COR-L47 (cell line): Measurements from ENCODE around the gene NAV2.

Experiments used
- DNase-seq: peaks from one replicate; lab custom pipeline; 2025; lab: John Stamatoyannopoulos, UW

NAV2 gene

DNA sequence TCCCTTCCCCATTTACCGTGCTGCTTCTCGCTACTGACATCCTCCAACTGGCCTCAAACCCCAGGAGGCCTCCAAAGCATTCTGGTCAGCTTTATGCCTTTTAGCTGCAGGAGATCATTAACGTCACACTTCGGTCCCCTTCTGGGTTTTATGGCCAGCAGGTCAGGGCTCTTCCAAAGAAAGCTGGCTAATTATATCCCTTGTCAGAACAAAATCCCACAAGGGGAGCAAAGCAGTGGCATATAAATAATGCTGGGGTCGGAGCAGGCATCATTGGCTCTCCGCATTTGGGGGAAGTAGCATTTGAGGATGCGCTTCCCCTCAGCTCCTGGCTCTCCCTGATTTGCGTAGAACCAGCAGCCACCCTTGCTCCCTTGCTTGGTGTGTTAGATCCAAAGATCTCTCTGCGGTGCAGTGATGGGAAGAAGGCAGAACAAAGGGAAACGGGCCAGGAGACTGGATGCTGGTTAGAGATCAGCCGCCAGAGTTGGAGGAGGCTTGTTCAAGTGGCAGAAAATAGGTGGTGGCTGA lies 330.2 kb downstream of the NAV2 start:
- no peak for DNase-seq

DNA sequence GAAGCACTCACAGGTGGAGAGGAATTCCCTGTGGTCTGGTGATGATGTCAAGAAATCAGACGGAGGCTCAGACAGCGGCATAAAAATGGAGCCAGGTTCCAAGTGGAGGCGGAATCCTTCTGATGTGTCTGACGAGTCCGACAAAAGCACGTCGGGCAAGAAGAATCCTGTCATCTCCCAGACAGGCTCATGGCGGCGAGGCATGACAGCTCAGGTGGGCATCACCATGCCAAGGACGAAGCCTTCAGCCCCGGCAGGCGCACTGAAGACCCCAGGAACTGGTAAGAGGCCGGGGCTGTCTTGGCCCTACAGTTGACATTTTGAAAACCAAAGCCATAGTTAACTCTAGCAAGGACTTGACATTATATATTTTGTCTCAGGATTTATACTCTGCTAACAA lies 331.4 kb downstream of the NAV2 start:
- no peak for DNase-seq

DNA sequence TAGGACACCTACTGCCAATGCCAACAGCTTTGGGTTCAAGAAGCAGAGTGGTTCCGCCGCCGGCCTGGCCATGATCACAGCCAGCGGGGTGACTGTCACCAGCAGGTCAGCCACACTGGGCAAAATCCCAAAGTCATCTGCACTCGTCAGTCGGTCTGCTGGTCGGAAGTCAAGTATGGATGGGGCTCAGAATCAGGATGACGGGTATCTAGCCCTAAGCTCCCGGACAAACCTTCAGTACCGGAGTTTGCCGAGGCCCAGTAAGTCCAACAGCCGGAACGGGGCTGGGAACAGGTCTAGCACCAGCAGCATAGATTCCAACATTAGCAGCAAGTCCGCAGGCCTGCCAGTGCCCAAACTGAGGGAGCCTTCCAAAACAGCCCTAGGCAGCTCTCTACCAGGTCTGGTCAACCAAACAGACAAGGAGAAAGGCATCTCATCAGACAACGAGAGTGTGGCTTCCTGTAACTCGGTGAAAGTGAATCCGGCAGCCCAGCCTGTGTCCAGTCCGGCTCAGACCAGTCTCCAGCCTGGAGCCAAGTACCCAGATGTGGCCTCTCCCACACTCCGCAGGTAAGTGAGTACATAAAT lies 332.6 kb downstream of the NAV2 start:
- DNase-seq, result no peak

DNA sequence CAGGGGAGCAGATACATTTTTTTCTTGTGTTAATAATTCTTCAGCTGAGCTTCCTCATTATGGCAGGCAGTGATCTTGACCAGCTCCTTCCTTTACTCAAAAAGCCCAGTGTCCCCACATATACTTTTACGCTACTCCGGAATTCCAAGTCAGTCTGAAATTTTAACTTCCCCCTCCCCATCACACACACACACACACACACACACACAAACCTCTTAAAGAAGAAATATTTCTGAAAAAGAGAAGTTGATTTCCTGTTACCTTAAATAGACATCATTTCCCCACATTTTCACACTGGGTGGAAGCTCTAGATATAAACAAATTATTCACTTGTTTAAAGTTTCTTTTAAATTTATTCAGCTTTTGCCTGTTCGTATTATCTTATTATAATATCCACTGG lies 333.8 kb downstream of the NAV2 start:
- no peak for DNase-seq

DNA sequence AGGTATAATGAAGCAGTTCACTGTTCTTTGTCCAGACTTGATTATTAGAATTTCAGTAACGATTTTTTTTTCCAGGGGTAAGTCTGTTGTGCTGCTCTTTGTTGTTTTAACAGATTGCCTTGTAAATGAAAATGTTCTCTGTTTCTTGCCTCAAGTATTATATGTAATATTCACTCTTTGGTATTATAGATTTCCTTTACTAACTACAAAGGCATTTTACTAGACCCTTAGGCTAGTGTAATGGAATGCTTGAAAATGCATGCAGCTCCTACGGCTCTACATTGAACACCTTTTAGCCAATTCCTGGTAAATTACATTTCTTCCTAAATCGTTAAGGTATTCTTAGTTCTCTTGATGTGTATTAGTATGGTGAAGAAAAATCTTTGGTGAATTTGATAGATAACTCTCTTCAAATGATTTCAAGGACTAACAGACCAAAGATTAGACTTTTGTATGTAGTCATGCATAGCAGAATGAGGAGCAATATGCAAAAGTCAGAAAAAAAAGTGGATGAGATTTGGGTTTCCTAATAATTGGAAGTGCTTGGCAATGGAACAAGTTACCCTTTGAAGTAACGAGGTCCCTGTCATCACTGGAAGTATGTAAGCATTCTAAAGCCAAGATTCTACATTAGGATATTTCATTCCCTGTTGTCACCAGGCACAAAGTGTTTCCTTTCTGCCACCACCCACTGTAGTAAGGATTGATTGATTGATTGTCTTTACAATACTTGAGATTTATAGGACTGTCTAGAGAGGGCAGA lies 334.6 kb downstream of the NAV2 start:
- no peak for DNase-seq

DNA sequence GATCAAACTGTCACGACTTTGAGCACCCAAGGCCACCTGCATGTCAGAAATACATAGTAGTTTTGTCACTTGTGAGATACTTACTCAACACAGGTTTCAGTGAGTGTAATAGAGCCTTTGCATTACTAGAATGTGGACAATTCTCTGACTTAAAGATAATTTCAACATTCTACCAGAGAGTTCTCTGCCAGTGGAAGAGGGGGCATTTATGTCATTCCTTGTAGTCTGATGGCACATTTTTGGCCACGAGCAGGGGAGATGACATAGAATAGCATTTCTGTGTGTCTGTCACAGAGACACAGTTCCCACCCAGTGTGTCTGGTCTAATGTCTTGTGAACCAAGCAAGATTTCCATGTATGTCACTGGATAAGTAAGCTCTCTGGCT lies 335.1 kb downstream of the NAV2 start:
- DNase-seq, result no peak

DNA sequence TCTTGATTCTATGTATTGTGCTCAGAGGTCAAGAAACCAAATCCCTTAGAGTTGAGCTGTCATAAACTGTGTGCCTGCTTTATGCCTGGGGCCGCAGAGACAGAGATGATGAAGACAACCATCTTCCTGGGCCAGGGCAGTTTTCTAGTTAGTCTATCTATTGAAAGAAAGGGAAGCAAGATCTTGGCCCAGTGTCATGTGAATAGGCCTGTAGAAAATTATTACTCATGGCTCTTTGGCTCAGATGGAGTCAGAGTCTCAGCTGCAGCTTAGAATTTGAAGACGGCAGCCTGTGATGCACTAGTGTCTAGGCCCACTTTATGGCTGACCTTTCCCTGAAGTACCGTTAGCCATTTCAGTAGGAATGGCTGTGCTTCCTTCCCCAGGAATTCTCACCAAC lies 335.6 kb downstream of the NAV2 start:
- no peak for DNase-seq

DNA sequence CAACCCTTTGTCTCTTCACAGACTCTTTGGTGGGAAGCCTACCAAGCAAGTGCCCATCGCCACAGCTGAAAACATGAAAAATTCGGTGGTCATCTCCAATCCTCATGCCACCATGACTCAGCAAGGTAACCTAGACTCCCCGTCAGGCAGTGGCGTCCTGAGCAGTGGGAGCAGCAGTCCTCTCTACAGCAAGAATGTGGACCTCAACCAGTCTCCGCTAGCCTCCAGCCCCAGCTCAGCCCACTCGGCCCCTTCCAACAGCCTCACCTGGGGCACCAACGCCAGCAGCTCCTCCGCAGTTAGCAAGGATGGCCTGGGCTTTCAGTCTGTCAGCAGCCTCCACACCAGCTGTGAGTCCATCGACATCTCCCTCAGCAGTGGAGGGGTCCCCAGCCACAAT lies 336.1 kb downstream of the NAV2 start:
- DNase-seq, result no peak

DNA sequence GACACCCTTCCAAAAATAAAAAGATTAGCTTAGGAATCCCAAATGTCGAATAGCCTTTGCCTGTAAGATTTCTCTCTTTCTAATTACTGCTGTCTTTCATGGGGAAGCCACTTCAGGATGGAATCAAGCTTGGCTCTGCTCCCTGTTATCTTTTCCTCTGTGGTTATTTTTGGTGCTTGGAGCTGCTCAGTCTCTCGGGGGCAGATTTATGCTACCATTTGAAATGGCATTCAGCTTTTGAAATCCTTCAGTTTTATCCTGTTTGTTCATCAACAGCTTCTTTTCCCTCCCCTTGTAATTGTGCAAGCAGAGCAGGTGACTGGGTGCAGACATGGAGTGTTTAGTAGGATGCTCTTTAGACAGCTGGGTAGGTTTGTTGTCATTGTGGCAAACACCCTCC lies 336.6 kb downstream of the NAV2 start:
- no peak for DNase-seq

DNA sequence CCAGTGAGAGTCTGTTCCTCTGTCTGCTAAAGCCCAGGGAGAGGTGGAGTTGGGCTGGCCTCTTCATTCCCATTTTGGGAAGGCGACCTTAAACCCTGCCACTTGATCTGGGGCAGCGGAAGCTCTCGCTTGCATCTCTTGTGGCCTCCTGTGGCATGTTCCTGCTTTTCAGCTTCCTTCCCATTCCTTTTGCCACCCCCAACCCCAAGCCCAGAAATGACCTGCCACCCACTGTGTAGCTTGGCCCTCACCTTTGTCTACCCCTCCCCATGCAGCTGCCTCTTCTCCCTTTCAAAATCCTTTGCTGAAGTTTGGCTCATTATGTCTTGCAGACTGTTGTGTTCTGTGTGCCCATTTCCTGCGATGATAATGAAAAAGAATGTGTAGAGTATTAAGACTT lies 337.4 kb downstream of the NAV2 start:
- no peak for DNase-seq

DNA sequence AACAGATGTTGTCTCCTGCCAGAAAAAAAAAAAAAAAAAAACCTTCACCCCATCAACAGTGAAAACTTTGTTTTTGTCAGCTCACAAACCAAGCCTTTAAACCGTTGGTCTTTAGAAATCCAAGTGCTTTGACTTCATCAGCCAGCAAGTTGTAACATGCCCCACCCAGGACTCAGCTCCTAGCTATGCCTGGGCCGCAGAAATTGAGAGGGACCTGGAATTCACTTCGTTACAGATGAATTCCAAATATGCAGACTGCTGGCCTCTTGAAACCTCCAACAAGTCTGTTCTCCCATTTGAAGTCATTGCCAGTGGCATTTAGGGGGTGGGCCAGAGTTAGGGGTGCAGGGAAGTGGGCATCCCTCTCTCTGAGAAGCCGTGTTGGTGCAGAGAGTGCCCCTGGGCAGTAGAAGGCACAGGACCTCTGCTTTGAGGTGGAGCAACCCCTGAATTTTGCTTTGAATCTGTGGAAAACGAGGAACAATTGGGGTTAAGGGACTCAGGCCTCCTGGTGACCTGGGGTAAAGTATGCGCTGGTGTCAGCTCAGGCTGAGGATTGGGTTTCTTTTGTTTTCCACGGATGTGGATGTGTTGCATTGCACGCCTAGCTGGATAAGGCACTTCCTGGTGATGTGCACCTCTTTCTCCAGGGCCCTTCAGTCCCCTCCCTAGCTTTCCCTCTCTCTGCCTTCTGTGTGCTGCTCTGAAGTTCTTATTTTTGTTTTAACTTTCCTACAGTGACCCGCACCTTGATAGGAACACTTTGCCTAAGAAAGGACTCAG lies 338.1 kb downstream of the NAV2 start:
- no peak for DNase-seq

DNA sequence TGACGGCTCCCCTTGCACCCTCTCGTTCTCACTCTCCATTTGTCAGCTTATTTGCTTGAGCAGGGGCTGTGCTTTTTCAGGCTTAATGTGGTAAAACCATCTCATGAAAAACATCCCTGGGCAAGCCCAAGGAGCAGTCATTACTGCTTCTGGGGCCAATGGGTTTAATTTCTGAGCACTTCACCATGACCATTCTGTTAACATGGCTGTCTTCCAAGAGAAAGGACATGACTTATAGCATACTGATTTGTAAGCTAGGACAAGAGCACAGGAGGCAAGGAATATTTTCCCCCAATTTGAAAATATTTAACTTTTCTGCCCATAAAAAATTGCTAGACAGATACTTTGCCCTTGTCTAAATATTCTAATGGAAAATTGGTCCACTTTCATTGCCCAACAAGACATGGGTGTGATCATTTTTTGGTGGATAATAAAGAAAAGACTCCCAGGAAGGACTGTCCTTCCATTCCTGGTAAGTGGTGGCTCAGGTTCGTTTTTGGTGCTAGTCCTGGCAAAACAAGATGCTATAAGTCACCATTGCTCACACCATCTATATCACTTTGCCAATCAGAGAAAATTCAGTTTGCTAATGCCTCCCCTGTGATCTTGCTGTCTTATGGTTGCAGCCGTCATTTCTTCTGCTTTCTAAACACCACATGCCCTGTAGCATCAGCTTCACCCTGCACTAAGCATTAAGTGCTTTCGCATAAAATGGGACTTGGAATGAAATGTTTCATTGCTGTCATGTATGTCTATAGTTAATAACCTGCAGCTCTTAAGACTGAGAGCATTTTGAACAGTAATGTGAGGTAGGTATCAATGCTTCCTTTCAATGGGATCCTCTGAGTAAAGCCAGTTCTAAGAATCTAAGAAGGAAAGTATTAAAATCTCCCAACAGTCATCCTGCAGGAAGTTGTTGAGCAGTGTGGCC lies 339.1 kb downstream of the NAV2 start:
- no peak for DNase-seq

DNA sequence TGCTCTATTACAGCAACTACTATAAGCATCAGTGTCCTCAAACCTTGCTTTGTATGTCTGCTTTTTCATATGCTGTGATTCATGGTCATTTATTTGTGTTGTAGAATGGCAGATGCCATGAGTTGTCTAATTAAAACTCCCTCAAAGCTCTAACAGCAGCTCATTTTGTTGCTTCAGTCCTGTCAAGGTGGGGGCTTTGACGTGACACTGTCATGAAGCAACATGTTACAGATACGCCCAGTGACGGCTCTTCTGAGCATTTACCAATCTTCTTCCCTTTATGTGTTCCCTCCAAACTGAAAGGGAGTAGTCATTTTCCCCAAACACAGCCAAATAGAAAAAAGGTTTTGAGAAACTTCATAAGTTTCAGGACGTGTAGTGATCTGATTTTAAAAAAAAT lies 340.9 kb downstream of the NAV2 start:
- no peak for DNase-seq

DNA sequence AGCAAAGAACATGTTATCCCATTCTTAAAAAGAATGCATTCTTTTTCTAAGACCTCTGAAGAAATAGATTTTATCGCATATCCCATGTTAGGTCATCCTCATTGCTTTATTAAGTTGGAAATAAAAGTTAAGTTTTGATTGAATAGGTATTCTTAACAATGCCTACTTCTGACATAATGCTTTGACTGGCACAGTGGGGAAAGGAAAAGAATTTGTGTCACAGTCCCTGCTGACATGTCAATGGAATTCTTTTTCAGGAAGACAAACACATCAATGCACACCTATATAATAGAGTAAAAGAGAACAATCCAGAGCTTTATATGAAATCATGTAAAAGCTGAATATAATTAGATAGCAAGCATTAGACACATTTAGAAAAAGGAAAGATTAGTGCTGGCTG lies 341.9 kb downstream of the NAV2 start:
- no peak for DNase-seq

DNA sequence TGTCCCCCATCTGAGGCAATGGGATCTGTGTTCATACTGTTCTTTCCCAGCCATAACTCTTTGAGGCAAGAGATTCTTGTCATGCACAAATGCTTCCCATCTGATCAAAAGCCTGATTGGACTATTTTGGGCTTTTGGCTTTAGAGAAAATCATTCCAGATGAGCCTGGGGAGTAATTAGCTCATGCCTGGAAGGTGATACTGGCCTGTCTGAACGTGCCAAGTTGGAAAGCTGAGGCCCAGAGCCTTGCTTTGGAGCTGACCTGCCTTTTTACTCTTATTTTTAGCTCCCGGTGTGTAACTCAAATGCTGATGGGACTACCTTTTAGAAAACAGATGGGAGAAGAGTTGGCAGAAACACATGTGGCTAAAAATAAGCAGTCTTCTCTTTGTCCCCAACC lies 342.7 kb downstream of the NAV2 start:
- no peak for DNase-seq

DNA sequence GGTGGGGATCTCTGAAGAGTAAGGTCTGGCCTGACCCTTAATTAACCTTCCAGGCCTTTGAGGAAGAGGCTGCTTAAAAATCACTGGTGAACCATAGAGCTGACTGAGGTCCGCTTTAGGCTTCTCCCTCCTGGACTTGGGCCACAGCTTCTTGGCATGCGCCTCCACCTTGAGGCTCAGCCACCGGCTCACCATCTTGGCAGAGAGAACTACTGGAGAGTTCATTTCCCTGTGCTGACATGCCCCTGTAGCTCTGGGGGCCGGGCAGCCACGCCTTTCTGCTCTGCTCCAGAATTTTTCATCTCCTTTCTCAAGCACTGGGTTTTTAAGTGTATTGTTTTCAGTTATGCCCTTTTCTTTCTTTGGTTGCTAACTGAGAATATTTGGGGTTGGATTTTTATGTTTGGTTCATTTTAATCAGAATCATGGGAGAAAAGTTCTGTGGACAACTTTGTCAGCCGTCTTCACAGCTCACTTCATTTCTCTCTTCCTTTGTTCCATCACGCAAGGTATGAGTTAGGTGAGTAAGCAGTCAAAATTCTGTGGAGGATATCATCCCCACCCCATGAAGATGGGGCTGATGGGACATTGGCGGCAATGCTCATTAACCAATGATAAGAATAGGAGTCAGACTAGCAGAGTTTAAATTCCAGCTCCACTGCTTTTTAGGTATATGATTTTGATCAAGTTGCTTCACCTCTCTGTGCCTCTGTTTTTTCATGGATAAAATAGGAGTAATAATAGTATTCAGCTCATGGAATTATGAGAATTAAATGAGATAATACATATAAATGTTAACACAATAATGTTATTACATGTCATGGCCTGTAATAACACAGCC lies 343.7 kb downstream of the NAV2 start:
- DNase-seq, result no peak

DNA sequence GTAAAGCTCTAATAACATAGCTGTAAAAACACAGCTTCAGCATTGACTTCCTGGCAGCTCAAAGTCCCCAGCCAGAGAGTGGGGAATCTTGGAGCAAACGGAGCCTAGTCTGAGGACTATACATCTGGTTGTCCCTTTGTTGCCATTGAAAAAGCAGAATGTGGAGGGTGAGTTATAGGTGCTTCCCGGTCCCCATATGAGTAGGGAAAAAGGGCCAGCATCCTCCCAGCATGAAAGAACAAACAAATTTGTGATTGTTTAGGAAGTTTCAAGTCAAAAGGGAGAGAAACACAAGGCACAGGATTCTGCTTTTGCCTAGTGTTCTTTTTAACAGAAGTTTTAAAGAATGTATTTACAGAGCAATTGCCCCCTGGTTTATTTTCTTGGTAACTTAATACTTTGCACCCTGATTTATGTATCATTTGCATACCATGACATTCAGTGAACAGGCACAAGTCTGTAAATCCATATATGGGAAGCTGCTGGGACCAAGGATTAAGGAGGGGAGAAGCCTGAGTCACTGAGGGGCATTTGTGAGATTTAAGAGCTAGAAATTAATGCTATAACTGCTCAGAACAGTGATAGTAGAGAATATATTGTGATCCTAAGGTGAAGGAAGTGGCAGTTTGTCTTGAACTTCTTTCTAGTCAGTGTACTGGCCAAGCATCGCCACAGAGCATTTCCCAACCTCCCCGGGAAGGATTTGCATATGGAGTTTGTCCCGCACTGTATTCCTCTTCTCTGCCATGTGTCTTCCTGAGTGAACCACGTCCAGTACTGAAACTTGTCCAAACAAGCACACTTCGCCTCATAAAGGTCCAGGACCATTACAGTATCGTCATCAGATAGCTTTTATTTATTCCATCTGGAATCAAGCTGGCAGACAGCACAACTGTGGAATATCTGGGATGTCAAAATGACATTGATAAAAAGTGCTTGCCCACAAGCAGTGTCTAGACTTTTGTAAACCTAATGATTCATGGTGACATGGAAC lies 344.6 kb downstream of the NAV2 start:
- DNase-seq, result no peak

DNA sequence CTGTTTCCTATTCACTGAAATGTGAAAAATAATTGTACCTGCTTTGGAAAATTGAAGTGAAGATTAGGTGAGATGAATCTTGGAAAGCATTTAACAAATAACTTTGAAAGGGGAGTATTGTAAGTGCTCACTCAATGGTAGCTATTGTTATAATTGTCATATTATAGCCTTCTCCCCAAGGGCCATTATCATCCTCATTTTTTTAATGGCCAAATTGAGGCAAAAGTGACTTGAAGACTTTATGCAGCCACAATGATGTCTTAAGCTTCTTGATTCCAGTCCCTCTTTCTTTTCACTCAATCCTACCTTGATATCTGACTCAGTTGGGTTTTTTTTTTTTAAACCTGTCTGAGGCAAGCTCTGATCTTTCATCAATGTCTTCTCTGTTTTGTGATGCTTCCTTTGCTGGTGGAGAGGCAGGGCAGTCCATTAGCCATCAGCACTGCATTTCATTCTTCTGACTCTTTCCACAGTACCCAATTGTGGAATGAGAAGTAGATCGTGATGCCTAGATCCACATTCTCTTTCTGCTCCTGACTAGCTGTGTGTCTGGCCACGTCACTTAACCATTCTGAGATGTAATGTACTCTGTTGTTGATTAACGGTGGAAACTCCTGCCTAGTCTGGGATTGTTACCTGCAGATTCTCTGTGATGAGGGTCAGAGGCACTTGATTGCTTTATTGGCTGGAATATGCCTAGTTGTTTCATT lies 346.3 kb downstream of the NAV2 start:
- DNase-seq, result no peak

DNA sequence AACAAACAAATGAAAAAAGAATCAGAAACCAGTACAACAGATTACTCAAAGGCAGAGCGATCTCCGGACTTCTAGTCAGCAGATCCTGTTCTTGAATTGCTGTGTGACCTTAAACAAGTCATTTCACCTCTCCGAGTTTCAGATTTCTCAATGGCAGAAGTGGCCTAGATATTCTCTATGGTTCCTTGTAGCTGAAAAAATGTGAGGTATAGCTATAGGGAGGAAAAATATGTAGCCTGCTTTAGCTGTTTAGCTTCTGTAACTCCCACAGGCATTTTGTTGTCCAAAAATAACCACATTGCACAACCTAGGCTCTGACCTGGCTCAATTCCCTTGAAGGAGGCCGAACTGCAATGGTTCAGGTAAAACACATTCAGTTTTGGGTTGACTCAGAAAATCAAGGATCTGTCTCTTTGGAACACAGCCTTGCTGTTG lies 347.0 kb downstream of the NAV2 start:
- no peak for DNase-seq
